T follicular helper cell (primary cell): ENCODE results near the gene ATP4B.
"Not testable (repeated sequence)": the region's sequence is repeated elsewhere in the genome, so short reads cannot be mapped to it uniquely, and the experiment has no call there.

Experiments
- DNase-seq: peaks from one replicate; pipeline ENCODE4 v3.0.0-alpha.2; 2020; ENCODE audit warnings: low read depth

The ATP4B gene

DNA sequence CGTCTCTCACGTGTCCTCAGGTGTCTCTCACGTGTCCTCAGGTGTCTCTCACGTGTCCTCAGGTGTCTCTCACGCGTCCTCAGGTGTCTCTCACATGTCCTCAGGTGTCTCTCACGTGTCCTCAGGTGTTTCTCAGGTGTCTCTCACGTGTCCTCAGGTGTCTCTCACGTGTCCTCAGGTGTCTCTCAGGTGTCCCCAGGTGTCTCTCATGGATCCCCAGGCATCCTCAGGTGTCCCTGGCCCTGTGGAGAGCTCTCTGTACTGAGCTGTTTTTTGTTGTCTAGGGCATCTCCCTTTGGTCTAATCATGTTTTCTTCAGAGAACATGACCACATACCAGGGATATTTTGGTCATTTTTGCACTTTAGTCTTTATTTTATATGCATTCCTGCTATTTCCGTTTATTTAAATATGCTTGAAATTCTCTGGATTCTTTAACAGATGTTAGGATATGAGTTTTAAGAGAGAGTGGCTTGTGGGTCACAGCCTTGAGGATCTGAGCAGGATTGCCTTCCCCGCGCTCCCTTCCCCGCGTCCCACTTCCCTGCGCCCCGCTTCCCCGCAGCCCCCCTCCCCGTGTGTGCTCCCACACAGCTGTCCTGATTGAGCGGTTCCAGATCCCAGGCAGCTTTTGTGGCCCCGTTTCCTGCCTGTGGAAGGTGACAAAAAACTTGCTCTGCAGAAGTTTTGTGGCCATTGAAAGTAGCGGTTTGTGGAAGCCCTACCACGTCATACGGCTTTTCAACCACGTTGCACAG, 31.9 kb downstream of the ATP4B start:
- DNase-seq: no peak

DNA sequence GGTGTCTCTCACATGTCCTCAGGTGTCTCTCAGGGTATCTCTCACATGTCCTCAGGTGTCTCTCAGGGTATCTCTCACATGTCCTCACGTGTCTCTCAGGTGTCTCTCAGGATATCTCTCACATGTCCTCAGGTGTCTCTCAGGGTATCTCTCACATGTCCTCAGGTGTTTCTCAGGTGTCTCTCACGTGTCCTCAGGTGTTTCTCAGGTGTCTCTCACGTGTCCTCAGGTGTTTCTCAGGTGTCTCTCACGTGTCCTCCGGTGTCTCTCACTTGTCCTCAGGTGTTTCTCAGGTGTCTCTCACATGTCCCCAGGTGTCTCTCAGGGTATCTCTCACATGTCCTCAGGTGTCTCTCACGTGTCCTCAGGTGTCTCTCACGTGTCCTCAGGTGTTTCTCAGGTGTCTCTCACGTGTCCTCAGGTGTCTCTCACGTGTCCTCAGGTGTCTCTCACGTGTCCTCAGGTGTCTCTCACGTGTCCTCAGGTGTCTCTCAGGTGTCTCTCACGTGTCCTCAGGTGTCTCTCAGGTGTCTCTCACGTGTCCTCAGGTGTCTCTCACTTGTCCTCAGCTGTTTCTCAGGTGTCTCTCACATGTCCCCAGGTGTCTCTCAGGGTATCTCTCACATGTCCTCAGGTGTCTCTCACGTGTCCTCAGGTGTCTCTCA, 33.2 kb downstream of the ATP4B start:
- not testable (repeated sequence) for DNase-seq

DNA sequence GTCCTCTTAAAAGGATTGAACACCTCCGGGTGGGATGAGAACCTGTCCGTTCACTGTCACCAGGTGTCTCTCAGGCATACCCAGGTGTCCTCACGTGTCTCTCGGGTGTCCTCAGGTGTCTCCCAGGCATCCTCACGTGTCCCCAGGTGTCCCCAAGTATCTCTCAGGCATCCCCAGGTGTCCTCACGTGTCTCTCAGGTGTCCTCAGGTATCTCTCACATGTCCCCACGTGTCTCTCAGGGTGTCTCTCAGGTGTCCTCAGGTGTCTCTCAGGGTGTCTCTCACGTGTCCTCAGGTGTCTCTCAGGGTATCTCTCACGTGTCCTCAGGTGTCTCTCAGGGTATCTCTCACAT, 33.8 kb downstream of the ATP4B start:
- no peak for DNase-seq

DNA sequence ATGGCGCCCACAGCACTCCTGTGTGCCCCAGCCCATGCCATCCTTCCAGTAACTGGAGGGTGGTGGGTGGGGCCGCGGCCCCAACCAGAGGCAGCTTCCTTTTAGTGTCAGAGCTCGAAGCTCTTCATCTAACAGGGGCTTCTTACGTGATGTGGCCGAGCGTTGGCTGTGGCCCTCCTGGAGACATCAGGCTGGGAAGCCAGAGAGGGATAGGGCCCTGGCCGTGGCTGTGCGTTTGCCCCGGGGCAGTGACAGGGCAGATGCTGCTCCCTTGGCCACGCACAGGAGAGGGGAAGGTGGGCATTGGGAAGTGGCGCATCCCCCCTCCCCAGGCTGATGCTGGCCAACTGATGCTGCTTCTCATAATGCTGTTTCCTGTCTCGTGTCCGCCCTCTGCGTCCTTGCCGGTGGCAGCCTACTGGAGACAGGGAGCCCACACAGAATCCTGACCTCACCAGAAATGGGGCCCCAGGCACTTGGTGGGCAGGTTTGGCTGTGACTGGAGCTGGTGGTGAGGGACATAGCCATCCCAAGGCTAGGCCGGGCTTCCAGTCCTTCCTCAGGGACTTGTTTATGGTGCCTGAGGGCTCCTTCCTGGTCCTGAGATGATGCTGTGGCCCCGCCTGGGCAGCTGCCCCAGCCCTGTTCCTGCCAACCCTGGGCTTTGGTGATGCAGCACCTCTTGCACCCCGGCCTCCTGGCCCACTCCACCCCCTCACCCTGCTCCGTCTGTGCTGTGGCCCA, 34.3 kb downstream of the ATP4B start:
- no peak for DNase-seq

DNA sequence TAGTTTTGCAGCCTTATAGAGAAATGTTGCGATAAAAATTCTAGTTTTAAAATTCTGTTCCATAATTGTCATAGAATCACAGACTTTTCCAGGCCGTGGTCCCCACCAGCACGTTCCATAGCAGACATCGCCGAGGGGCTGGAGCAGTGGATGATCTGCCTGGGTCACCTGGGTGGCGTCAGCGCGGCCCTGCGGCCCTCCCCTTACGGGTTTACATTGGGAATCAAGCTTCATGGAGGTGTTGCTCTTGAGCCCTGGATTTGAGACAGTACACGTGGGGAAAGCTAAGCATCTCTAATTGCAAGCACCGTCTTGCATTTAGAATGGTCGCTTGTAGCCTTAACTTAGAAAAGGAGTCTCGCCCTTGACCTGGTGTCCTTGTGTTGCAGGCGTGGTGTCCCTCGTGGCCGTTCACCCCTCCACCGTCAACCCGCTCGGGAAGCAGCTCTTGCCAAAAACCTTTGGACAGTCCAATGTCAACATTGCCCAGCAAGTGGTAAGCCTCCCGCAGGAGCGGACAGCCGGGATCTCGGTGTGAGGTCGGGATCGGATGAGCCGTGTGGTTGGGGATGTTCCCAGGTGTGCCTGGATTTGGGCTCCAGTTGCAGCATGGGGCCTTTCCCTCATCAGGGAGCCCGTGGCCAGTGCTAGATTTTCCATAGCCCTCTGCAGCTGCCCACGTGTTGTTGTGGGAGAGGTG, 35.1 kb downstream of the ATP4B start:
- no peak for DNase-seq

DNA sequence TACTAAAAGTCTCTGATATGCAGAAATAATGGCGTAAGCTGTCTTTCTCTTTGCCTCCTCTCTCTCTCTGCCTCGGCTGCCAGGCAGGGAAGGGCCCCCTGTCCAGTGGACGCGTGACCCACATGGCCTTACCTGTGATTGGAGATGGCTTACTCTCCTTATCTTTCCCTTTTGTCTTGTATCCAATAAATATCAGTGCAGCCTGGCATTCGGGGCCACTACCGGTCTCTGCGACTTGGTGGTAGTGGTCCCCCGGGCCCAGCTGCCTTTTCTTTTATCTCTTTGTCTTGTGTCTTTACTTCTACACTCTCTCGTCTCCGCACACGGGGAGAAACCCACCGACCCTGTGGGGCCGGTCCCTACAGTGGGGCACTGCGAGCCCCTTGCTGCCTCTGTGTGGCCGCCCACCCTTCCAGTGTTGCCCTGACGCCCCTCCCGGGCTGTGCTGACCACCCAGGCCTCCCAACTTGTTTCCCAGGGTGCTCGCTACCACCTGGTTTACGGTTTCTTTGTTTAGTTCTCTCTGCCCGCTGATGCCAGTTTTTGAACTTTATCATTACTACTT, 35.9 kb downstream of the ATP4B start:
- DNase-seq: not testable (repeated sequence)

DNA sequence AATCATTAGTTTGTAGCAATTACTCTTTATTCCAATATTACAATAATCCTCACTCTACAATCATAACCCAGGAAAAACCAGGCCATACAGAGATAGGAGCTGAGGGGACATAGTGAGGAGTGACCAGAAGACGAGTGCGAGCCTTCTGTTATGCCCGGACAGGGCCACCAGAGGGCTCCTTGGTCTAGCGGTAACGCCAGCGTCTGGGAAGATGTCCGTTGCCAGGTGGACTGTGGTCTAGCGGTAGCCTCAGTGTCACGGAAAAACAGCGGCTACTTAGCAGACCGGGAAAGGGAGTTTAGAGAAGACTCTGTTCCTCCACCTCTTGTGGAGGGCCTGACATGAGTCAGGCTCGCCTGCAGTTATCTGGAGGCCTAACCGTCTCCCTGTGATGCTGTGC, 36.5 kb downstream of the ATP4B start:
- not testable (repeated sequence) for DNase-seq

DNA sequence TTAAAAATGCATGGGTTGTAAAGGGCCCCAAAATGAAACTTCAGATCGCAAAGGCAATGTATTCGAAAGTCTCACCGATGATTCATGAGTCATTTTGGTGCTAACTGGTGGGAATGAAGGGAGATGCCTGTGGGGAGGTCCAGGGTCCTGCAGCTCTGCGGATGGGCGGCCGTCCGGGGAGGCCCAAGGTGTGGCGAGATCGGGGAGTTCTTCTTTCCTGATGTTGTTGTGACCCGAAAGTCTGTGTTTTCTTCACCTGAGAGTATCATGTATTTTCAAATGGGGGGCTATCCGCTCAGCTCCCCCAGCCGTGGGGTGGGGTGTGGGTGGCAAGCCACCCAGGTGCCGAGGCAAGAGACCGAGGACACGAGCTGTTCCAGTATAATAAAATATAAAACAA, 37.0 kb downstream of the ATP4B start:
- DNase-seq: no peak

DNA sequence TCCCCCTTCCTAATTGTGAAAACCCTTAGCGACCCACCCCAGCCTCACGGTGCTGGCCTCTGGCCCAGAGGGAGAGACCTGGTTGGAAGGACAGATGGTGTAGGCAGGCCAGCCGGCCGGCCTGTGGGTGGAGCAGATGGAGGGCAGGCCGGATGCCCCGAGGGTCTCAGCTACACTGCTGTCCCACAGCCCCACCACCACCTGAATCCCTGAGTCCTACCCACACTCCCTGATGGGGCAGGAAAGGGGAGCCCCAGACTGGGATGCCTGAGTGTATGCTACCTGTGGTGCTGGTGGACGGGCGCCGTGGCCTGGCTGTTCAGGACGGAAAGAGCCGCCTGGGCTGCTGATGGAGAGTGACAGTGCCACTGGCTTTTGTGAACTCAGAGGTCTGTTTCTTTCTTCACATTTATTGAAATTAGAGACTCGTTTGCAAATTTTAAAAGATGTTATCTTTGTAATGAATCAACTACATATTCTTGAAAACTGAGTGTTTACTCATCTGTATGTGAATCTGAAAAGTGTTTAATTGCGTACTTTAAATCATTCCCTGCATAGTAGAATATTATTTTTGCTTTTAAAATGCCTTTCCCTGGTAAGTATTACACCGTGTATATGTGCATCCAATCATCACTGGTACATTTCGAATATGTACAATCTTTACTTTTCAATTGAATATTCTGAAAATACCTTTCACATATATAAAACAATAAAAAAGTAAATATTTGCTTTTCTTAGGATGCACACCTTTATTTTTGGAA, 37.8 kb downstream of the ATP4B start:
- no peak for DNase-seq

DNA sequence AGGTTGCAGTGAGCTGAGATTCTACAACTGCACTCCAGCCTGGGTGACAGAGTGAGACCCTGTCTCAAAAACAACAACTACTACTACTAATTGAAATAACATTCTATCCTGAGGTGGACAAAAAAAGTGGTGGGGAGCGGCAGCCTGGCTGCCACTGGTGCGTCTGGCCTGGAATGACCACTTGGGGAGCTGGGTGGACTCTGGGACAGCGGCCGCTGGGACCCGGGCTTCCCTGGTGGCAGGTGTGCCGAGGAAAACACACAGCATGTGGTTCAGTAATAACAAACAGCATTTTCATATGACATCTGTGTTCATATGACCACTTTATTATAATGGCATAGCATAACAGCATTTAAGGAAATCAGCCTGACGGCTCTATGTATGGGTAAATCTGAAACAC, 39.5 kb downstream of the ATP4B start:
- no peak for DNase-seq

DNA sequence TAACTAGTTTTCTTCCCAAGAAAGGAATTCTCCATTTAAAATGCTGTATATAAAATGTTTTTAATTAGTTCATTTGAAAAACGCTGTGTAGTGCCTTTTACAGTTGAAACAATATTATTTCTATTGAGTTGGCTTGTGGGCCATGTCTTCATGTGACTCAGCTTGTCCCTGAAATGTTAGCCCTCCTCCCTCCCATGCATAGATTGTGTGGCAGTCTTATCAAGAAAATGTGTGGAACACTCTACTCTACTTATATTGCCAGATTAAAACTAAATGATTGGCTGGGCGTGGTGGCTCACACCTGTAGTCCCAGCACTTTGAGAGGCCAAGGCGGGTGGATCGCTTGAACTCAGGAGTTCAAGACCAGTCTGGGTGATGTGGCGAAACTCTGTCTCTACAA, 40.0 kb downstream of the ATP4B start:
- no peak for DNase-seq

DNA sequence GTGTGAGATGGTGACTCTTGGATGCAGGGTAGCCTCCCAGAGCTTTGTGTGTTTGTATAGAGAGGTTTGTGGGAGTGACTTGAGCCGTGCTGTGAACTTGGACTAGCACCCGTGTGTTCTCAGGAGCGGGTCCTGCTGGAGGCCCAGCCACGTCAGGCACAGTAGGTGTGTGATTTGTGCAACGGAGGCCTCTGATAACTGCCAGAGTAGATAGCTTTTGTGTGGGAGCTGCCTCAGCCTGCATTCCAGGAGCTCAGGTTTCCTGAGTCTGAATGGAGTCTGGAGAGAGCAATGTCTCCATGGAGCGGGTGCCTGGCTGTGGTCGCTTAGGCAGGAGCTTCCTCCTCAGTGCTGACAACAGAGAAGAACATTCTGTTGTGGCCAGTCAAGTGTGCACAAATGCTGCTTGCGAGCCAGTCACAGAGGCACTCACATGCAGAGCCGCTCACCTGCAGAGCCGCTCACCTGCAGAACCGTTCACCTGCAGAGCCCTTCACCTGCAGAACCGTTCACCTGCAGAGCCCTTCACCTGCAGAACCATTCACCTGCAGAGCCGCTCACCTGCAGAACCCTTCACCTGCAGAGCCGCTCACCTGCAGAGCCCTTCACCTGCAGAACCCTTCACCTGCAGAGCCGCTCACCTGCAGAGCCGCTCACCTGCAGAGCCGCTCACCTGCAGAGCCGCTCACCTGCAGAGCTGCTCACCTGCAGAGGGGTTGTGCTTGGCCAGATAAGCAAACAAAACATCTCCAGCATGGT, 40.8 kb downstream of the ATP4B start:
- DNase-seq: no peak

DNA sequence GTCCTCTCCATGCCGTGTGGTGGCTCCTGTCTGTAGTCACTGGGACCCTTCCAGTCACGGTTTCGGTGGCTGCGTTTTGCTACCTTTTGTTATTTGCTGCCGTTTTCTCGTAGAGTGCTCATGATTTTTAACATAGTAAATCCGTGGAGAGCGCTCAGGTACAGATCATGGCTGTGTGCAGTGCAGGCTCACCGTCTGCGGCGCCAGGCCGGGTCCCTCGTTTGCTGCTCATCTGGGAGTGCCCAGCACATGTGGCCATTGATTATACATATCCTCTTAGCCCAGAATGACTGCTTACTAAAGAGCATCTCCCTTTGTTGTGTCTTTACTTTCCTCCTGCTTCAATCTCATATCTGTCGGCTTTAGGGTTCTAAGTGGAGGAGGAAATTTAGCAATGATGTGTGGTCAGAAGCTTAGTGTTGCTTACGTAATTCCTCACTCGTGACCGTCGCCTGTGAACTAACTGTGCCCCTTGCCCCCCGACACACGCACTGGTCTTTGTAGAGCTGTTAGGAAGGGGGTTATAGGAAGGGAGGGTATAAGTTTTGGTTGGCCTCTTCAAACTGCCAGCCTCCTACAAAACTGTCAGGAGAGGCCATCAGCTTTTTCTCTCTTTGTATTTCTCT, 41.6 kb downstream of the ATP4B start:
- DNase-seq: no peak

DNA sequence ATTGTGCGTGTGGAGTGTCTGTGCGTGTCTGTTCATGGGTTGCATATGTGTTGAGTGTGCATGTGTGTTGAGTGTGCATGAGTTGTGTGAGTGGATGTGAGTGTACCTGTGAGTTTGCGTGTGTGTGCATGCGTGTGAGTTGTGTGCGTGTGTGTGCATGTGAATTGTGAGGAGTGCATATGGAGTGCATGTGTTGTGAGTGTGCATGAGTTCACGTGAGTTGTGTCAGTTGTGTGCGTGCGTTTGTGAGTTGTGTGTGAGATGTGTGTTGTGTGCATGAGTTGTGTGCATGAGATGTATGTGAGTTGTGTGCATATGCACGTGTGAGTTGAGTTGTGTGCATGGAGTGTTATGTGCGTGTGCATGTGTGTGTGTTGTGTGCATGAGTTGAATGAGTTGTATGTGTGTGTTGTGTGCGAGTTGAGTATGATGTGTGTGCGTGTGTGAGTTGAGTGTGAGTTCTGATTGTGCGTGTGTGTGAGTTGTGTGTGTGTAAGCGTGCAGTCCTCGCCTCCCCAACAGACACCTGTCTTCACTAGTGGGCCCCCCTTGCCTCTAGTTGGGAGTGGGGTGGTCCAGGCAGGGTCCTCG, 44.1 kb downstream of the ATP4B start:
- no peak for DNase-seq

DNA sequence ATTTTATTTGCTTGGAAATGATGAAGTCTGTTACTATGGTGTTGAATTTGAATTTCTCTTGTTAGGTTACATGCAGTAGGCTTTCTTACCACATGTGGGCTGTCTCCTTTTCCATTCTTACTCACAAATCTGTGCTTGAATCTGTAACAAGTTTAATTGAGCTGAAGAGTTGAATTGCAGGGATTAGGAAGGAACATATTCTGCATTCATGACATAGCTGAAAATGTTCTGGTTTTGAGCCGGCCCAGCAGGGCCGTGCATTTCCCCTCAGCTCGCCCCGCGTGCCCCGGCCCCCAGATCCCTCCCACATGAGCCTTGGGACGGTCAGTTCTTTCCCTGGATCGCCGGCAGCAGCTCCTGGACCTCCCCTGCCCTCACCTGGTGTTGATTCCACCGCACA, 45.4 kb downstream of the ATP4B start:
- no peak for DNase-seq

DNA sequence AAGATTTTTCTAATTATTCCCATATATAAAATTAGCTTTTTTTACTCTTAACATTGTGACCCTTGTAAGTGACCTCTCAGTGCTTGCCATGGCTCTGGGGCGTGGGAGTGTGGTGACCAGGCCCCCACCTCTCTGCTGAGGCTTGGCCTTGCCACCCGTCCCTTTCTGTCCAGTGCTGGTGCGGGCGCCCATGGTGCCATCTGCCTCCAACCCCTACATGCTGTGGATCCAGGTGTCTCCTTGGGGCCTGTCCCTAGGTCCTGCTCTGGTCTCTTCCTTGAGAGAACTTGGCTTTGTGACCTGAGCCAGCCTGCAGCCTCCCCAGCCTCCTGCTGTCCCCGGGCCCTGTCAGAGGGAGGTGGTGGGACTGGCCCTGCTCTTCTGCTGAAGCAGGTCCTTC, 46.0 kb downstream of the ATP4B start:
- DNase-seq: no peak

DNA sequence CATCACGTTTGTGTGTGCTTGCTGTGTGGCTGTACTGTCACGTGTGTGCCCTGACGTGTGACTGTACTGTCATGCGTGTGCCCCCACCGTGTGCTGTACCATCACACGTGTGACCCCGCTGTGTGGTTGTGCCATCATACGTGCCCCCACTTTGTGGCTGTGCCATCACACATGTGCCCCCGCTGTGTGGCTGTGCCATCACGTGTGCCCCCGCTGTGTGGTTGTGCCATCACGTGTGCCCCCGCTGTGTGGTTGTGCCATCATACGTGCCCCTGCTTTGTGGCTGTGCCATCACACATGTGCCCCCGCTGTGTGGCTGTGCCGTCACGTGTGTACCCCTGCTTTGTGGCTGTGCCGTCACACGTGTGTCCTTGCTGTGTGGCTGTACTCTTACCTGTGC, 47.7 kb downstream of the ATP4B start:
- DNase-seq: no peak

DNA sequence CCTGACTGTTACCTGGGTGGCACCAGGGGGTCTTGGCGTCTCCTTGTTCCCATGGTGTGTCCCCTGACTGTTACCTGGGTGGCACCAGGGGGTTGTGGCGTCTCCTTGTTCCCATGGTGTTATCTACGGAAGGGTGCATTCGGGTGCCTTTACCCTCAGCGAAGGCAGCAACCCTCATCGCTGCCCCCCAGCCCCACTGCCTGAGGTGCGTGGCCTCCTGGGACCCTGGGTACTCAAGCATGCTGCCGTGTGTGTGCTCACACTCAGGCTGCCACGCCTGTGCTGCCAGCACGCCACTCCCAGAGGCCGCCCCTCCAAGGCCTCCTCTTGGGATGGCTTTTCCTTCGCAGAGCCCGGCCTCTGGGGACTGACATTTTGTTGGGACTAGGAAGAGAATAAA, 48.4 kb downstream of the ATP4B start:
- DNase-seq: no peak

DNA sequence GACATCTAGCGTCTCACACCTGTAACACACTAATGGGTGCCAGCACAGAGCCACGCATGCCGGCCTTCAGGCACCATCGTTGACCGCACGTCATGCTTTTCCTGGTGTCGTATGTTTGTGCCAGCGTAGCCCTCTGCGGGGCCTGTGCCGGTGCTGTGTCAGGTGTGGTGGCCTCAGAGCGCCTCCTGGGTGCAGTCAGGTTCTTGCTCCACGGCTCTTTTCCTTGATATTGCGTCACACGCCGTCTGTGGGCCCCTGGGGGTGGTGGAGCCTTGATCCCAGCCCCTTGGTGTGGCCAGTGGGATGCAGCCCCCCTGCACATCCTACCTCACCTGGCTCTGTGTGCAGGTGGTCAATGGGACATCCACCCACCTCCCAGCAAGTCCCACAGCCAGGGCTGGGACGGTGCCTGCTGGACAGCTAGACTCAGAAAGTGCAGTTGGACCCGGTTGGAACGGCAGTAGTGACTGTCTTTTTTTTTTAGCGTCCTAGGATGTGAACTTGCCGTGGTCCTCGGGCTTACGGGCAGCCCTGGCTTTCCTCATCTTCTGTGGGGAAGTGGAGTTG, 48.9 kb downstream of the ATP4B start:
- no peak for DNase-seq
